HL-60/S4 (cell line): ENCODE results near the gene CDH24.
"Not testable (repeated sequence)": the region's sequence is repeated elsewhere in the genome, so short reads cannot be mapped to it uniquely, and the experiment has no call there.

Experiments
- in situ Hi-C: fragments of 300-500 bp; cut with MboI; formaldehyde crosslinking; loops from 2 replicates; pipeline ENCODE4 v1.14.3; 2022; ENCODE audit warnings: low sequenced_read_pairs

Gene CDH24

GRCh38 chr14:23021434-23021833 lies 35.9 kb downstream of the CDH24 start:
- in situ Hi-C loops, result no loop called here

DNA sequence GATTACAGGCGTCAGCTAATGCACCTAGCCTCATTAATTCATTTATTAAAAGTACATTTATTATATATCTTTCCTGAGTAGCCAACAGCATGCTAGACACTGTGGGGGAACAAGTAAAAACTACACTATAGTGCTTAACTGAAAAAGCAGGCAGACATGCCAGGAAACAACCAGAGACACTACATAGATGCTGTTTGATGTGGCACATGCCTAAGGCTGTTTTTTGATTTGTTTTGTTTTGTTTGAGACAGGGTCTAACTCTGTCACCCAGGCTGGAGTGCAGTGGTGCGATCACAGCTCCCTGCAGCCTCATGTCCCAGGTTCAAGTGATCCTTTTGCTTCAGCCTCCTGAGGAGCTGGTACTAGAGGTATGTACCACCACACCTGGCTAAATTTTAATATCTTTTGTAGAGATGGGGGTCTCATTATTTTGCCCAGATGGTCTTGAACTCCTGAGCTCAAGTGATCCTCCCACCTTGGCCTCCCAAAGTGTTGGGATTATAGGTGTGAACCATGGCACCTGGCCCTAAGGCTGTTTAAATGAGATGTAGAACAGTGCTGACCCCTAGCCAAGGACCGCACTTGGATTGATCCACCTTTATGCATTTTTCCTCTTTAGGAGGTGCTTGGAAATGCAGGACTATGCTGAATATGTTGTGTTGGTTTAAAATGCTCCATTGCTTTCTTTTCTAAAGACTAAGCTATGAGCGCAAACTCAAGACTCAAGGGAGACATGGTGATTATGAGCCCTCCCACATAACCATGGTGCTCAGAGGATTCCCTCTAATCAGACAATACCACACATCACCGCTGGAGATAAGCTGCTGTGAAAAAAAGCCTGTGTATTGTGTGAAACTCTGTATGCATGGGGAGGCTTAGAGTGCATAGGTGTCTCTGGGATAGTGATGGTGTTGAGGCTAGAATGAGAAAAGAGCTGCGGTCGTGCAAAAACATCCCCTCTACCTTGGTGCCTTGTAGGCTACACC lies 36.9 kb downstream of the CDH24 start:
- in situ Hi-C loops, result no loop called here

DNA sequence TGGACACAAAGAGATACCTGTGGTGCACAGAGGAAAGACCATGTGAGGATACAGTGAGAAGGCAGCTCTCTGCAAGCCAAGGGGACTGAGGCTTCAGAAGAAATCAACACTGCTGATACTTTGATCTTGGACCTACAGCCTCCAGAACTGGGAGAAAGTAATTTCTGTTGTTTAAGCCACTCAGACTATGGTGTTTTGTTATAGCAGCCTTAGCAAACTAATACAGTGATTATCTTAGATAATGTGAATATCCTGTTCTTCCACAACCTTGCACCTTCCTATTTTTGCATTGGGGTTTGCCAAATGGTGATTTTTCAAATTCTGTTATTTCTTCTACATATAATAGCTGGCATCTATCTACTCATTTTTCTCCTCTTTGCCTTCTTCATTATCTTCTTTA lies 39.2 kb downstream of the CDH24 start:
- in situ Hi-C loops, result no loop called here

DNA sequence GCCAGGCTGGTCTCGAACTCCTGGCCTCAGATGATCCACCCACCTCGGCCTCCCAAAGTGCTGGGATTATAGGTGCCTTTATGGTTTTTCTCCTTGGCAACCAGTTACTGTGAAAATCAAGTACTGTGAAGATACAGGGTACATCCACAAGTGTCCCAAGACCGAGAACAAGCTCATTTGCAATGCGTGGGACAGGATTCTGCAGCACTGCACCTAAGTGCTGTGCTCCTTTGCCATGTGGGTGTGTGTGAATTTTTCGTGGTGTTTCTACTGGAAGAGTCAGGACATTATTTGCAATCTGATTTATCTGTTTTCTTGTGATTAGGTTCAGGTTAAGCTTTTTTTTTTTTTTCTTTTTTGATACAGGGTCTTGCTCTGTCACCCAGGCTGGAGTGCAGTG lies 40.2 kb downstream of the CDH24 start:
- in situ Hi-C loops, result no loop called here

DNA sequence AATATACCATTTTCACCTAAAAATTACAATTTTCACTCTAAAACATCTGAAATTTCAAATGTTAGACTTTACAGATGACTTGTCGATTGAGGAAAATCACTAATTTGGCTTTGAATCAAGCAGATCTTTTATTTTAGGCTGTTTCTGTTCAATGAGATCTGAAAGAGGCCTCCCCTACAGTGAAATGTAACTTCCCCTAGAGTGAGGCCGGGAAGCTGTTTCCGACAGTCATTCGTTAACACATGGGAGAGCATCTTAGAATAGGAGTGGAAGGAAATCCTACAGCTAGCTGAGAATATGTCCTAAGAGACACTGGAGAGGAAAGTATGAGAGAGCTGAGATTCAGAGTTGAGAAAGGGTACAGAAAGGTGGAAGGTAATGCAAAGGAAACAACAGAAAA lies 41.7 kb downstream of the CDH24 start:
- in situ Hi-C loops, result no loop called here

DNA sequence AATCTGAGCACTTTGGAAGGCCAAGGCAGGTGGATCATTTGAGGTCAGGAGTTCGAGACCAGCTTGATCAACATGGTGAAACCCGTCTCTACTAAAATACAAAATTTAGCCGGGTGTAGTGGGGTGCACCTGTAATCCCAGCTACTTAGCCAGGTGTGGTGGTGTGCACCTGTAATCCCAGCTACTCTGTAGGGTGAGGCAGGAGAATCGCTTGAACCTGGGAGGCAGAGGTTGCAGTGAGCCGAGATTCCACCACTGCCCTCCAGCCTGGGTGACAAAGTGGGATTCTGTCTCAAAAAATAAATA lies 43.6 kb downstream of the CDH24 start:
- in situ Hi-C loops, result not testable (repeated sequence)

- in situ Hi-C loops, result no loop called here
These were observed 44.1 kb downstream of the CDH24 start for GRCh38 chr14:23013054-23013748.

DNA sequence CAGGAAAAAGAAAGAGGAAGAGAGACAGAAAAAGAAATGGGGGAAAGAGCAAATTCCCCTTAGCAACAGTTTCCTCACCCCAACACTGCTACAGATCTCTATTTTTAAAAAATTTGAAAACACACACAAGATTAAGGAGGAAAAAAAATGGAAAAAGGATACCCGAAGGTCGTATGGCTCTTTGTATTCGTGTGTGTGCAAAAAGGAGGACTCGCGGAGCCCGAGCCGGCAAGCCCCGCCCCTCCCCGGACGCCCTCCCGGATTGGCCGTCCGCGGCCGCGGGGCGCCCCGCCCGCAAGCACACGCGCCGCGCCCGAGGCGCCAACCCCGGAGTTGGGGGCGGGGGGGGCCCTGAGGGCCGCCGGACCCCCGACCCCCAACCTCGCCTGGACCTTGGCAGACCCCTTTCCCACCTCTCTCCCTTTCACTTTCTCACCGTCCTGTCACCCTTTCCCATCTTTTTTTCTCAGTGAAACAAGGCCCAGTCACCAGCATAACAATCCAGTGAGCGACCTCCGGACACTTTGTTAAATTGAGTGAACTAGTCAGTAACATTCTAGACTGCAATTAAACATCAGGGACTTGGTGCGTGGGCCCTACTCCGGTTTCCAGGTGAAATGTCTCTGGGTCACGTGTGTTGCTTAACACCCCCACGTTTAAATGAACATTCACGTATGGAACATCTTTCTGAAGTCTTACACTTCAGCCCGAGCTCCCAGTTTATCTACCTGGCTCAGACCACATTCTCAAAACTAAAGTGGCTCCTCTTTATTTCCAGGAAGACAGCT lies 47.2 kb downstream of the CDH24 start, which contains the start of gene C14orf93:
Gene C14orf93, minus strand, starts transcription at position 205 of the 788 bp plus-strand sequence. CDS start 11,120 bp downstream, outside the sequence.
- in situ Hi-C loops, result no loop called here

- in situ Hi-C loops, result no loop called here
These were observed 47.8 kb downstream of the CDH24 start for GRCh38 chr14:23009483-23009938.

GRCh38 chr14:23008831-23009230 lies 48.5 kb downstream of the CDH24 start:
- in situ Hi-C loops, result no loop called here

GRCh38 chr14:23006544-23007419 lies 50.5 kb downstream of the CDH24 start:
- in situ Hi-C loops, result no loop called here

DNA sequence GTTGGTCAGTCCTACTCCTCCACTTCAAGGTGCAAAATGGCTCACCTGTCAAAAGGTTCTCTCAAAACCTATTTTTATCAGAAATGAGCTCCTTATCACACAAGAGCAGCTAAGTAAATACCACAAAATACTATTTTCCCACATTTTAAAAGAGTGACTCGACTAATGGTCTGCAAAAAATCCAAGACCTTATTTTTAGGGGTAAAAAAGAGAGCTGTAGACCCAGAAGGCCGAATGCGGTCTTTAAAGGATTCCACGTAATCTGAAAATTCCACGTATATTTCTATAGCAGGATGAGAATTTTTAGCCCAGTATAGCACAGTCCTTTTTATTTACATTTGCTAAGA lies 51.2 kb downstream of the CDH24 start:
- in situ Hi-C loops, result no loop called here

DNA sequence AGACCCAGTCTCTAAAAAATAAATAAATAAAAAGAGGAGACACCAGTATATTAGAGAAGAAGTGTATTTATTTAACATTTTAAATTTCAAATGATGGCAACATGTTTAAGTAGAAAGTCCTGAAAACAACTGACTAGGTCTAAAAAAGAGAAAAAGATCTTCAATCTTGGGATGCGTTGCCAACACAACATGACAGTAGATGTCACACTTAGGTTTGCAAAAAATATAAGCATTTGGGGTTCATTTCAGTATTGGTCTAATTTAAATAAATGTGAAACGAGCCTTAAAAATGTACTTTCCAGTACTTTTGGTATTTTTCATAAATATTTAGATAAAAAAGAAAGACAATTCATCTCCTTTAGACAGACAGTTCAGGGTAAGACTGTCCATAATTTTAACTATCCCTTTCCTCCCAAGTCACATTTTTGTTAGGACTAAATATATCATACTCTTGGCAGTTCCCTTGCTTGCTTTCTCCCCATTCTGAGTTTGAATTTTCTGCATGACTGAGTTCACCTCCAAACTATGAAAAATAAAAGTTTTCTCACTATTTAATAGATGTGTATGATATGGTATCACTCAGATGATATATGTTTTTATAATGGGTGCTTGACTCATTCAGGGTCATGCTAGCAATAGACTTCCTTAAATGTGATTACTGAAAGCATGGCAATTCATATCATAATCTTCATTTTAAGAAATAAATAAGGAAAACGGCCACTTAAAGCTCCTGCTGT lies 51.7 kb downstream of the CDH24 start:
- in situ Hi-C loops, result no loop called here

DNA sequence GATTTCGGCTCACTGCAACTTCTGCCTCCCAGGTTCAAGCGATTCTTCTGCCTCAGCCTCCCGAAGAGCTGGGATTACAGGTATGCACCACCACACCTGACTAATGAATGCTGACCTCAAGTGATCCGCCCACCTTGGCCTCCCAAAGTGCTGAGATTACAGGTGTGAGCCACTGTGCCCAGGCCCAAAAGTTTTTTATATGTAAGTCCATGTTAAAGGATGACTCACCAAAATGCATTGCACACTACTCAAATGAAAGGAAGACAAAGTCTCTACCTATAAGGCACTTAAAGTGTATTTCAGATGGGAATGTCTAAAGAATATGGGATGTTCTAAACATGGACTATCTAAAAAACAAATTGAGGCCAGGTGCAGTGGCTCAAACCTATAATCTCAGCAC lies 53.0 kb downstream of the CDH24 start:
- in situ Hi-C loops, result not testable (repeated sequence)

DNA sequence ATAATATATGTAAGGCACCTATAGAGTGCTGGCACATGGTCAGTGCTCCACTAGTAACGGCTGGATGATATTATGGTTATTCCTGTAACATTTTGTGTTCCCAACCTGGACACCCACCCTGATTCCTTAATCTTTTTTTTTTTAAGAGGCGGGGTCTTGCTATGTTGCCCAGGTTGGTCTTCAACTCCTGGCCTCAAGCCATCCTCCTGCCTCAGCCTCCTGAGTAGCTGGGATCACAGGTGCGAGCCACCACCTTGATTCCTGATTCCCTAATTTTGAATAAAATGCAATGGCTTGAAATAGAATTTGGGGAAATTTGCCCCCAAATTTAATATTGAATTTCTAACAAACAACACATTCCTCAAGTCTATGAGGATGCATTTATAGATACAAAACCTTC lies 54.7 kb downstream of the CDH24 start:
- in situ Hi-C loops, result no loop called here

DNA sequence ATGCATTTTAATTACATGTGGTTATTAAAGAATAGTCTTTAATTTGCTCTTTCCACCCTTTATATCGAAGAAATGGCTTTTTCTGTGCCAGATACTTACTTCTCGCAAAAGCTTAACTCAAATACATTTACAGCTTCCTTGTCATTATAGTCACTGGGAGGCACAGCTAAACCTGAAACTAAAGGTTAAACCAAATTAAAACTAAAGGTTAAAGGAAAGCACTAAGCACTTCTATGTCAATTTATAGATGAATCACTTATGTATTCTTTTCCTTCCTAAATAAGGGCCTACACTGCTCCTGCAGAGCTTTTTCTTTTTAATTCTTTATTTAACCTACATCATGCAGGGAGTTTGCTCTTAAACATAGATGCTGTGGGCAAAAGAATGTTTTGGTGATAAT lies 56.5 kb downstream of the CDH24 start:
- in situ Hi-C loops, result no loop called here

- in situ Hi-C loops, result no loop called here
These were observed 58.8 kb downstream of the CDH24 start for GRCh38 chr14:22998329-22999012.

DNA sequence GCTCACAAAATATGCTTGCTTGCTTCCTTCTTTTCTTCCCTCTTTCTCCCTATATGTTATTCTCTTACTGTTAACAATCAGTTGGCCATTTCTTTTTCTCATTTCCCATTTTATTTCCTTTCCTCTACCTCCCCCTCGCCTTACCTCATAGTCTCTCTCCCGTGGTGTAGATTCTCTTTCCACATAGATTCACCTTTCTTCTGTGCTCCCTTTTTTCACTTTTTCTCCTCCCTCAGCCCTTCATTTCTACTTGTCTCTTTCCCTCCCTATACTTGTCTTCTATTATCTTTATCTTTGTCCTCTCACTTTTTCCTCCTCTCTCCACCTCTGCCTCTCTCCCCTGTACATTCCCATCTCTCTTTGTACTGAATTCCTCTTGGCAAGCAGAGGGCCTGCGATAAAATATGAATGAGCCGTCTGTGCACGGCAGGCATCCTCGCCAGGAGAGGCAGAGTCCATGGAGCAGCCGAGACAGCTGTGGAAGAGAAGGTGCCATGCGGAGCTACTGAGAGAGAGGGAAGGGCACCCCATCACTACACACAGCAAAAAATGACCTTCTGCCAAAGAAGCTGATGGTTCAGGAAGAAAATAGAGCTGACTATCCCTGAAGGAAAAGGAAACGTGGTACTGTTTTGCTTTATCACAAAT lies 59.5 kb downstream of the CDH24 start:
- in situ Hi-C loops, result no loop called here
